ENCODE data around the gene B9D1.

GRCh38 chr17:19387921-19388521, 25.5 kb upstream of the B9D1 start:
- TF ChIP-seq CTCF (IDR thresholded peaks at IDR 0.05 in 4 of 5, conservative IDR thresholded peaks at IDR 0.05 in 1 of 5), result no peak
- TF ChIP-seq POLR2A (IDR thresholded peaks at IDR 0.05), result no peak
